Fibroblast of lung (primary cell): ENCODE data around the gene ANO10. TPM values are rescaled to one million over a fixed set of nuclear protein-coding genes. Genes with fewer than 3 reads are reported as not detected.

Experiments used
- DNase-seq, 2 donors: peaks; one replicate each; pipeline versions ENCODE4 v3.0.0 to v3.0.0-alpha.2; 2010; ENCODE audit warnings: low read depth in 2 of 2
- H2AFZ ChIP-seq: 2 replicates; pipeline ENCODE4 v1.5.1; 2012; ENCODE audit warnings: low read length, control low read depth, inconsistent platforms
- H3K27ac ChIP-seq: 2 replicates; pipeline ENCODE4 v1.5.1; 2011; ENCODE audit warnings: low read length, control low read depth; ENCODE audit not compliant: insufficient read depth
- H3K27me3 ChIP-seq: 2 replicates; pipeline ENCODE4 v1.5.1; 2011; ENCODE audit warnings: mild to moderate bottlenecking, low read length; ENCODE audit not compliant: control insufficient read depth, insufficient read depth
- H3K36me3 ChIP-seq: 2 replicates; pipeline ENCODE4 v1.5.1; 2011; ENCODE audit warnings: low read length; ENCODE audit not compliant: control insufficient read depth, insufficient read depth
- H3K4me1 ChIP-seq: 2 replicates; pipeline ENCODE4 v1.5.1; 2011; ENCODE audit warnings: low read length; ENCODE audit not compliant: control insufficient read depth, insufficient read depth; ENCODE audit errors: extremely low read depth
- H3K4me2 ChIP-seq: 2 replicates; pipeline ENCODE4 v1.5.1; 2011; ENCODE audit warnings: low read length, control low read depth; ENCODE audit not compliant: insufficient read depth; ENCODE audit errors: extremely low read depth
- H3K4me3 ChIP-seq, 4 experiments: fragments of 200-600 bp in 1 of 4; sonication (generic) in 1 of 4; replicated peaks in 1 of 4; 2 replicates each; pipeline ENCODE4 v1.5.1; 2011 to 2016; ENCODE audit warnings: low read length in 4 of 4, low read depth in 3 of 4, mild to moderate bottlenecking in 3 of 4, control low read depth in 2 of 4, inconsistent platforms in 1 of 4, mixed read lengths in 1 of 4; ENCODE audit not compliant: insufficient read depth in 1 of 4; ENCODE audit errors: control extremely low read depth in 1 of 4
- H3K79me2 ChIP-seq: 2 replicates; pipeline ENCODE4 v1.5.1; 2012; ENCODE audit warnings: mild to moderate bottlenecking, low read length, inconsistent platforms; ENCODE audit not compliant: control insufficient read depth, insufficient read depth
- H3K9ac ChIP-seq: 2 replicates; pipeline ENCODE4 v1.5.1; 2011; ENCODE audit warnings: mild to moderate bottlenecking, low read length, control low read depth; ENCODE audit not compliant: insufficient read depth
- H3K9me3 ChIP-seq: 2 replicates; pipeline ENCODE4 v1.5.1; 2012; ENCODE audit warnings: low read depth, low read length; ENCODE audit not compliant: control insufficient read depth, insufficient read depth
- H4K20me1 ChIP-seq: 2 replicates; pipeline ENCODE4 v1.5.1; 2011; ENCODE audit warnings: low read length; ENCODE audit not compliant: control insufficient read depth, insufficient read depth; ENCODE audit errors: extremely low read depth
- EZH2 ChIP-seq: IDR thresholded peaks from 2 replicates; pipeline ENCODE4 v1.5.1; 2012; ENCODE audit warnings: low read length, control low read depth, mild to moderate bottlenecking; ENCODE audit errors: missing control alignments
- polyA plus RNA-seq, 2 donors: library from polyadenylated mRNA; depleted of rRNA in 1 of 2; stranded (reverse) in 1 of 2; unstranded in 1 of 2; fragments of >200 nt; gene quantifications; 2 replicates each; pipeline ENCODE4 v1.2.1, GENCODE V29; 2011 to 2012; ENCODE audit warnings: missing spikeins in 1 of 2
- total RNA-seq: library from RNA; depleted of rRNA; stranded (reverse); fragments of >200 nt; gene quantifications from 2 replicates; pipeline ENCODE4 v1.2.1, GENCODE V29; 2014
- TF ChIP-seq, protein P1 (sequence below), 2 donors: IDR thresholded peaks in 1 of 2; conservative IDR thresholded peaks in 1 of 2; 1 replicate in 1 of 2; 2 replicates in 1 of 2; pipeline ENCODE4 v1.5.1; 2011 to 2012; ENCODE audit warnings: low read length in 2 of 2, control low read depth in 1 of 2, inconsistent platforms in 1 of 2, low read depth in 1 of 2, mild to moderate bottlenecking in 1 of 2

Gene ANO10
- total and polyA plus RNA-seq, 2 donors (not counting 1 experiment from before 2014, with no cell fraction given), result 103 to 138 TPM

DNA sequence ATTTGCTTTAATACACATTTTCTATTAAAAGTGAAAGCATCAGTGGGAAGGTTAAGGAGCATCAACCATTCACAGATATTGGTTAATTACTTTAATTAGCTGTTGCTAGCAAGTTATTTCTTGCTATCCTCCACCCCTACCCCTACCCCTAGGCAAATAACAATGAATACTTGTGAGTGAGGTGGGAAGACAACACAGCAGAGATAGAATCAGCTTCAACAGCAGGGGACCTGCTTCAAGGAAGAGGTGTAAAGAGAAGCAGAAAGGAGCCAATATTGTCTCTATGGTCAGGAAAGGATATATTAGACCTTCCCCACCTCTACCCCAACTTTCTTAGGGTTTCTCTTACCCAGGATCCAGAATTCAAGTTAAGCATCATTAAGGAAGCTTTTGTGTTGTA lies 186.1 kb downstream of the ANO10 start:
- TF ChIP-seq, protein P1, sequence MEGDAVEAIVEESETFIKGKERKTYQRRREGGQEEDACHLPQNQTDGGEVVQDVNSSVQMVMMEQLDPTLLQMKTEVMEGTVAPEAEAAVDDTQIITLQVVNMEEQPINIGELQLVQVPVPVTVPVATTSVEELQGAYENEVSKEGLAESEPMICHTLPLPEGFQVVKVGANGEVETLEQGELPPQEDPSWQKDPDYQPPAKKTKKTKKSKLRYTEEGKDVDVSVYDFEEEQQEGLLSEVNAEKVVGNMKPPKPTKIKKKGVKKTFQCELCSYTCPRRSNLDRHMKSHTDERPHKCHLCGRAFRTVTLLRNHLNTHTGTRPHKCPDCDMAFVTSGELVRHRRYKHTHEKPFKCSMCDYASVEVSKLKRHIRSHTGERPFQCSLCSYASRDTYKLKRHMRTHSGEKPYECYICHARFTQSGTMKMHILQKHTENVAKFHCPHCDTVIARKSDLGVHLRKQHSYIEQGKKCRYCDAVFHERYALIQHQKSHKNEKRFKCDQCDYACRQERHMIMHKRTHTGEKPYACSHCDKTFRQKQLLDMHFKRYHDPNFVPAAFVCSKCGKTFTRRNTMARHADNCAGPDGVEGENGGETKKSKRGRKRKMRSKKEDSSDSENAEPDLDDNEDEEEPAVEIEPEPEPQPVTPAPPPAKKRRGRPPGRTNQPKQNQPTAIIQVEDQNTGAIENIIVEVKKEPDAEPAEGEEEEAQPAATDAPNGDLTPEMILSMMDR (conservative IDR thresholded peaks at IDR 0.05 in 1 of 2, IDR thresholded peaks at IDR 0.05 in 1 of 2; ENCODE audit: low read depth in 1 of 2, low read length in 2 of 2), result no peak
- no peak for TF ChIP-seq EZH2
- no peaks in the 10 kb centered on the region for H3K36me3 ChIP-seq
- H3K4me2 ChIP-seq, result no peak overlapping the region

DNA sequence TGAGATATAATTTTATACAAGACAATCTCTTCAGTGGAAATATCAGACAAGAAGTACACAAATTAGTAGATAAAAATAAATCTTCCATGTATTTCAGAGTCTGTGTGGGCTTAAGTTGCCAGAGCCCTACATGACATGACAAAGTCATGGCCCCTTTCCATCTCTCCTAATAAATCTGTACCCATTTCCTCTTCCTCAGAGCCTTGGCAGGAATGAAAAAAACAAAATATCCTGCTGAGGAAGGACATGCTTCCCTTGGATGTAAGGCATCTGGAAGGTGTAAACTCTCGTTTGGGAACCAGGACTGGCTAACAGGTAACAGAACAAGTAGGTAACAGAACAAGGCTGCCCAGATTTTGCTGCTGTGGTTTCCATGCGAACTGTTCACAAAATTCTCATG lies 187.4 kb downstream of the ANO10 start:
- TF ChIP-seq, protein P1 (conservative IDR thresholded peaks at IDR 0.05 in 1 of 2, IDR thresholded peaks at IDR 0.05 in 1 of 2; ENCODE audit: low read depth in 1 of 2, low read length in 2 of 2), result no peak
- TF ChIP-seq EZH2, result no peak
- Histone ChIP-seq H3K9me3 (no peaks in the 10 kb centered on the region), H3K9ac (no peak overlapping the region), H3K4me2 (no peak overlapping the region), H2AFZ (no peak overlapping the region), H3K4me1 (no peaks in the 10 kb centered on the region), H3K36me3 (no peaks in the 10 kb centered on the region), H3K4me3 (no peak overlapping the region), H3K27me3 (no peaks in the 10 kb centered on the region), H4K20me1 (no peaks in the 10 kb centered on the region), H3K79me2 (no peaks in the 10 kb centered on the region), H3K27ac (no peak overlapping the region)
- no peak for DNase-seq

More for the DNA sequence above, 186.1 kb downstream of the ANO10 start:
- H2AFZ ChIP-seq, result no peak overlapping the region
- no peaks in the 10 kb centered on the region for H4K20me1 ChIP-seq
- H3K4me3 ChIP-seq, result no peak overlapping the region
- H3K9ac ChIP-seq, result no peak overlapping the region
- no peaks in the 10 kb centered on the region for H3K9me3 ChIP-seq
- no peak overlapping the region for H3K27ac ChIP-seq
- no peak for DNase-seq
- no peaks in the 10 kb centered on the region for H3K79me2 ChIP-seq
- no peaks in the 10 kb centered on the region for H3K4me1 ChIP-seq
- H3K27me3 ChIP-seq, result no peaks in the 10 kb centered on the region

DNA sequence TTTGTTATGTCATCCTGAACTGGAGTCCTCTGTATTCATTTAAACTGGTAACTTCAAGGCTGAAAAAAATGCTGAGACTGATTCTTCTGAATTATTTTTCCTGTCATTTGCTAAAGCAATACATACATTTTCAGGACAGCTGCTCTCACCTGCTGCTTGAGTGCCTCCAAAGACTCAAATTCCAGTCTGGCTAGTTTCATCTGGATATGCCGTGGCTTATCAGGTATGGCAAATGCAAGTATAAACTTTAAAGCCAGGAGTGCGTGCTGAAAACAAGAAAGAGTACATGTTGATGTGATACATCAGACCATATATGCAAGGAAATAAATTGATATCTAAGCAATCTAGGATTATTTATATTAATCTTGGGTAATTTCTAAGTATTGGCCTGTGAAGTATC lies 189.3 kb downstream of the ANO10 start:
- Histone ChIP-seq H3K79me2 (no peaks in the 10 kb centered on the region), H3K4me1 (no peaks in the 10 kb centered on the region), H3K27me3 (no peaks in the 10 kb centered on the region), H3K27ac (no peak overlapping the region), H3K4me2 (no peak overlapping the region), H3K4me3 (no peak overlapping the region), H2AFZ (no peak overlapping the region), H3K9ac (no peak overlapping the region), H4K20me1 (no peaks in the 10 kb centered on the region), H3K9me3 (no peaks in the 10 kb centered on the region), H3K36me3 (no peaks in the 10 kb centered on the region)
- no peak for DNase-seq
- TF ChIP-seq, protein P1 (conservative IDR thresholded peaks at IDR 0.05 in 1 of 2, IDR thresholded peaks at IDR 0.05 in 1 of 2; ENCODE audit: low read depth in 1 of 2, low read length in 2 of 2), result no peak
- no peak for TF ChIP-seq EZH2
